ENCODE results near the gene CGREF1.

CGREF1 gene

GRCh38 chr2:27074738-27075565, 44.0 kb downstream of the CGREF1 start:
- DNase-seq (ENCODE audit: low read depth in 2 of 2) = peak in 1 of 2 donors; percentile 32

- DNase-seq (ENCODE audit: low read depth in 2 of 2) = no peak
These were observed 45.1 kb downstream of the CGREF1 start for GRCh38 chr2:27073782-27074181.

GRCh38 chr2:27072920-27073319, 46.0 kb downstream of the CGREF1 start:
- DNase-seq (ENCODE audit: low read depth in 2 of 2) = no peak

- DNase-seq (ENCODE audit: low read depth in 2 of 2) = no peak
These were observed 46.7 kb downstream of the CGREF1 start for GRCh38 chr2:27071990-27072830.

- DNase-seq (ENCODE audit: low read depth in 2 of 2) = peak; percentile 74 to 79
These were observed 47.5 kb downstream of the CGREF1 start, which contains the start of gene OST4 for GRCh38 chr2:27071277-27071989. TSS of gene OST4 (minus strand) at chr2:27071654.

GRCh38 chr2:27070653-27071276, 48.2 kb downstream of the CGREF1 start:
- DNase-seq (ENCODE audit: low read depth in 2 of 2) = no peak

- no peak for DNase-seq (ENCODE audit: low read depth in 2 of 2)
These were observed 48.8 kb downstream of the CGREF1 start for GRCh38 chr2:27069961-27070618.

GRCh38 chr2:27069436-27069835, 49.5 kb downstream of the CGREF1 start:
- DNase-seq (ENCODE audit: low read depth in 2 of 2) = no peak

GRCh38 chr2:27067385-27067784, 51.5 kb downstream of the CGREF1 start:
- no peak for DNase-seq (ENCODE audit: low read depth in 2 of 2)

- DNase-seq (ENCODE audit: low read depth in 2 of 2) = no peak
These were observed 53.8 kb downstream of the CGREF1 start for GRCh38 chr2:27065128-27065527.

- DNase-seq (ENCODE audit: low read depth in 2 of 2) = no peak
These were observed 58.6 kb downstream of the CGREF1 start for GRCh38 chr2:27060323-27060722.

- DNase-seq (ENCODE audit: low read depth in 2 of 2) = no peak
These were observed 59.6 kb downstream of the CGREF1 start for GRCh38 chr2:27059141-27059820.

GRCh38 chr2:27058210-27058609, 60.7 kb downstream of the CGREF1 start:
- DNase-seq (ENCODE audit: low read depth in 2 of 2) = no peak

- no peak for DNase-seq (ENCODE audit: low read depth in 2 of 2)
These were observed 61.7 kb downstream of the CGREF1 start for GRCh38 chr2:27057184-27057583.

GRCh38 chr2:27054721-27055120, 64.2 kb downstream of the CGREF1 start:
- no peak for DNase-seq (ENCODE audit: low read depth in 2 of 2)

- DNase-seq (ENCODE audit: low read depth in 2 of 2) = no peak
These were observed 65.2 kb downstream of the CGREF1 start for GRCh38 chr2:27053776-27054175.

- DNase-seq (ENCODE audit: low read depth in 2 of 2) = no peak
These were observed 65.6 kb downstream of the CGREF1 start for GRCh38 chr2:27053321-27053720.

GRCh38 chr2:27051902-27052645, 66.9 kb downstream of the CGREF1 start:
- no peak for DNase-seq (ENCODE audit: low read depth in 2 of 2)

- peak; percentile 91 to 94 for DNase-seq (ENCODE audit: low read depth in 2 of 2)
These were observed 67.7 kb downstream of the CGREF1 start, which contains the start of gene AGBL5 for GRCh38 chr2:27050996-27051901. TSS of gene AGBL5 (plus strand) at chr2:27051668. CDS start at chr2:27052959, 1,291 bp downstream.
